Measurements from ENCODE around the gene NPW. TPM values are rescaled to one million over a fixed set of nuclear protein-coding genes. Genes with fewer than 3 reads are reported as not detected.

NPW gene
- total and polyA plus RNA-seq, 11 donors: 0.19 to 0.69 TPM; not detected in 9

- Histone ChIP-seq H3K4me1 (peaks cover 15 to 99% (median 82%) of the 10 kb centered on the region in 12 donors), H3K27ac (peak overlapping the region in 10 of 12 donors; percentile 50 to 97 (median 93)), H3K27me3 (no peaks in the 10 kb centered on the region), H3K4me3 (peak overlapping the region in 1 of 12 donors; percentile 6), H3K36me3 (peaks cover 0 to 20% (median 8%) of the 10 kb centered on the region in 9 donors), H3K9me3 (no peaks in the 10 kb centered on the region)
- DNase-seq (peak in 4 of 5 donors; percentile 75 to 88 (median 85)), ATAC-seq (peak; percentile 55 to 69 (median 62))
- TF ChIP-seq CTCF (IDR thresholded peaks at IDR 0.05): no peak
- TF ChIP-seq POLR2A (IDR thresholded peaks at IDR 0.05): no peak
- 36 to 42% (median 38%) methylated on average over 8 to 22 of the region's 22 CpGs for WGBS, 4 donors
- intact Hi-C loops (cut with DNase I): no loop called here
Observed at GRCh38 chr16:2042171-2042985, 22.8 kb downstream of the NPW start.

- DNase-seq (no peak), ATAC-seq (no peak)
- TF ChIP-seq CTCF (IDR thresholded peaks at IDR 0.05): no peak
- TF ChIP-seq POLR2A (IDR thresholded peaks at IDR 0.05): no peak
- Histone ChIP-seq H3K9me3 (no peaks in the 10 kb centered on the region), H3K36me3 (peaks cover 0 to 14% (median 4%) of the 10 kb centered on the region in 9 donors), H3K4me1 (peaks cover 14 to 94% (median 78%) of the 10 kb centered on the region in 12 donors), H3K4me3 (peak overlapping the region in 4 of 12 donors; percentile 1 to 24 (median 12)), H3K27me3 (no peaks in the 10 kb centered on the region), H3K27ac (peak overlapping the region in 11 of 12 donors; percentile 37 to 92 (median 72))
- WGBS, 4 donors: 67 to 78% (median 73%) methylated on average over 7 to 11 of the region's 11 CpGs
- intact Hi-C loops (cut with DNase I): no loop called here
Observed at GRCh38 chr16:2042986-2043666, 23.5 kb downstream of the NPW start.

GRCh38 chr16:2043667-2044451 is 24.3 kb downstream of the NPW start:
- Histone ChIP-seq H3K36me3 (peaks cover 0 to 9% (median 2%) of the 10 kb centered on the region in 9 donors), H3K9me3 (no peaks in the 10 kb centered on the region), H3K27me3 (no peaks in the 10 kb centered on the region), H3K4me3 (peak overlapping the region in 7 of 12 donors; percentile 1 to 24 (median 12)), H3K27ac (peak overlapping the region in 11 of 12 donors; percentile 42 to 92 (median 71)), H3K4me1 (peaks cover 18 to 94% (median 78%) of the 10 kb centered on the region in 12 donors)
- DNase-seq (peak in 3 of 5 donors; percentile 78 to 82 (median 81)), ATAC-seq (peak in 2 of 4 donors; percentile 2 to 10)
- no peak for TF ChIP-seq POLR2A (IDR thresholded peaks at IDR 0.05)
- no peak for TF ChIP-seq CTCF (IDR thresholded peaks at IDR 0.05)
- 43 to 60% (median 49%) methylated on average over 17 to 26 of the region's 26 CpGs for WGBS, 4 donors
- intact Hi-C loops (cut with DNase I): no loop called here

Data from heart left ventricle (tissue), 16 donors.